Smooth muscle cell (in vitro differentiated cells): ENCODE data around the gene KRT17. TPM values are rescaled to one million over a fixed set of nuclear protein-coding genes. Genes with fewer than 3 reads are reported as not detected.
"Not testable (repeated sequence)": the region's sequence is repeated elsewhere in the genome, so short reads cannot be mapped to it uniquely, and the experiment has no call there.

ENCODE experiments used
- DNase-seq: peaks from one replicate; lab custom pipeline; 2025; ENCODE audit not compliant: unreplicated experiment; lab: John Stamatoyannopoulos, UW
- H2AFZ ChIP-seq: fragments of 200-600 bp; sonication (generic); 2 replicates; pipeline ENCODE4 v1.6.0; 2016; ENCODE audit warnings: antibody characterized with exemption, low read depth, mild to moderate bottlenecking
- H3F3A ChIP-seq: fragments of 200-600 bp; sonication (generic); 2 replicates; pipeline ENCODE4 v1.6.0; 2017; ENCODE audit warnings: antibody characterized with exemption, low read depth
- H3K27ac ChIP-seq: fragments of 200-600 bp; sonication (generic); 2 replicates; pipeline ENCODE4 v1.5.1; 2016; ENCODE audit warnings: low read depth, mild to moderate bottlenecking
- H3K27me3 ChIP-seq: fragments of 200-600 bp; sonication (generic); 2 replicates; pipeline ENCODE4 v1.6.1; 2016; ENCODE audit warnings: low read depth, mild to moderate bottlenecking
- H3K36me3 ChIP-seq: fragments of 200-600 bp; sonication (generic); 2 replicates; pipeline ENCODE4 v1.5.1; 2016; ENCODE audit warnings: low read depth
- H3K4me1 ChIP-seq: fragments of 200-600 bp; sonication (generic); 2 replicates; pipeline ENCODE4 v1.5.1; 2016; ENCODE audit warnings: low read depth
- H3K4me2 ChIP-seq: fragments of 200-600 bp; sonication (generic); 2 replicates; pipeline ENCODE4 v1.6.0; 2016; ENCODE audit warnings: mild to moderate bottlenecking
- H3K4me3 ChIP-seq: fragments of 200-600 bp; sonication (generic); 2 replicates; pipeline ENCODE4 v1.5.1; 2016; ENCODE audit warnings: mild to moderate bottlenecking
- H3K79me2 ChIP-seq: fragments of 200-600 bp; sonication (generic); 2 replicates; pipeline ENCODE4 v1.6.0; 2016; ENCODE audit warnings: low read depth, mild to moderate bottlenecking
- H3K9ac ChIP-seq: fragments of 200-600 bp; sonication (generic); 2 replicates; pipeline ENCODE4 v1.6.0; 2016; ENCODE audit warnings: low read depth
- H3K9me3 ChIP-seq: fragments of 200-600 bp; sonication (generic); replicated peaks from 2 replicates; pipeline ENCODE4 v1.5.1; 2016; ENCODE audit warnings: low read depth
- H4K20me1 ChIP-seq: fragments of 200-600 bp; sonication (generic); 2 replicates; pipeline ENCODE4 v1.6.0; 2016; ENCODE audit warnings: low read depth
- CTCF ChIP-seq: fragments of 200-600 bp; sonication (generic); IDR thresholded peaks from 2 replicates; pipeline ENCODE4 v1.5.1; 2017; ENCODE audit warnings: borderline replicate concordance, mild to moderate bottlenecking, antibody characterized with exemption; ENCODE audit not compliant: insufficient read depth, poor library complexity, severe bottlenecking
- WGBS: methylation state at CpG from one replicate; pipeline ENCODE4 v1.1.7; 2016; ENCODE audit warnings: low lambda C conversion rate; 5-methylcytosine and 5-hydroxymethylcytosine counted together
- polyA plus RNA-seq: library from polyadenylated mRNA; unstranded; fragments of >200 nt; fragmentation: Nextera tagmentation; extraction: Ambion mirVana; gene quantifications from 2 replicates; pipeline ENCODE4 v1.2.1, GENCODE V29; 2016
- total RNA-seq: library from RNA; depleted of rRNA; stranded (reverse); fragments of >200 nt; gene quantifications from 2 replicates; pipeline ENCODE4 v1.2.3, GENCODE V29; 2014

Gene KRT17
- total and polyA plus RNA-seq, 2 experiments from 2014 or later: 869 to 1,591 TPM

GRCh38 chr17:41647038-41647813 lies 22.9 kb upstream of the KRT17 start:
- H3K4me2 ChIP-seq: peak overlapping the region; percentile 86
- no peaks in the 10 kb centered on the region for H3K79me2 ChIP-seq
- no peak overlapping the region for H3K4me3 ChIP-seq
- H3K36me3 ChIP-seq: no peaks in the 10 kb centered on the region
- H3F3A ChIP-seq: no peaks in the 10 kb centered on the region
- H3K4me1 ChIP-seq: no peaks in the 10 kb centered on the region
- H3K27ac ChIP-seq: no peak overlapping the region
- no peaks in the 10 kb centered on the region for H3K27me3 ChIP-seq
- no peaks in the 10 kb centered on the region for H4K20me1 ChIP-seq
- no peak for TF ChIP-seq CTCF
- H3K9ac ChIP-seq: no peak overlapping the region
- H2AFZ ChIP-seq: no peak overlapping the region
- no peak for DNase-seq
- WGBS: 81% methylated on average over 15 of the region's 15 CpGs
- no peaks in the 10 kb centered on the region for H3K9me3 ChIP-seq

DNA sequence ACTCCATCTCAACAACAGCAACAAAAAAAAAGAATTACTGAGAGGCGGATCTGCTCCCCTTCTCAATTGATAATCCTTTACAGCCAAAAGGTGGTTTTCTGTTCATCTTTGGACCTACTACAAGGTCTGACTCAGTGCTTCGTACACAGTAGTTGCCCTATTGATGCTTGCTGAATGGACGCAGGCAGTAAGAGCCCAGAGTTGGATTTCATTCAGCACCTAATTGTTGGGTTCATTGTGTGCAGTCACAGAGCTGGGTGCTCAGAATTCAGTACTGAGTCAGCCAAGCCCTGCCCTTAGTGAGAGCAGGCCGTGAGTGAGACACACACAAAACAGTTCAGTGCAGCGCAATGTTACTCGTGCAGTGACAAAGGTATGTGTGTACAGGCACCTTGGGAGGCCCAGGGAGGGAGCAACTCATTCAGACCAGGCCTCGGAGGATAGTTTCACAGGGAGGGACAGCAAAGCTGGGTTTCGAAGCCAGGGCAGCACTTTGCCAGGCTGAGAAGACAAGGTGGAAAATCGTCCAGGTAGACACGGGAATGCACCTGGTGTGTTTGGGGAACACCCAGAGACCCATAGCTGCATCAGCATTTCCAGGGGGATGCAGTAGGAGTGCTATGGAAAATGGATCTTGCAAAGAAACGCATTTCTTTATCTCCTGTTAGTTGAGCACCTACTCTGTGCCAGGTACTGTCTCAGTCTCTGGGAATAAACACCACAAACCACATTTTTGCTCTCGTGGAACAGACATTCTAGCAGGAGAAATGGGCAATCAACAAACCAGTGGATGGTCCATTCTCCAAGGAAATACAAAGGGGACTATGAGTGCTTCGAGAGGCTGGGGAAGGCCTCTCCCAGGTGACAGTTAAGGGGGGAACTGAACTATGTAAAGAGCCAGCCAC lies 18.1 kb upstream of the KRT17 start:
- Histone ChIP-seq H3F3A (no peaks in the 10 kb centered on the region), H3K27me3 (no peaks in the 10 kb centered on the region), H3K4me1 (no peaks in the 10 kb centered on the region), H3K4me3 (no peak overlapping the region), H4K20me1 (no peaks in the 10 kb centered on the region), H3K36me3 (no peaks in the 10 kb centered on the region), H3K9me3 (no peaks in the 10 kb centered on the region), H2AFZ (no peak overlapping the region), H3K9ac (no peak overlapping the region), H3K4me2 (no peak overlapping the region), H3K27ac (peak overlapping the region; percentile 53), H3K79me2 (no peaks in the 10 kb centered on the region)
- no peak for TF ChIP-seq CTCF
- DNase-seq: no peak
- WGBS: 83% methylated on average over 13 of the region's 13 CpGs

GRCh38 chr17:41640596-41640995 lies 16.2 kb upstream of the KRT17 start:
- H3K79me2 ChIP-seq, H3K36me3 ChIP-seq, H3K9ac ChIP-seq, H3K27me3 ChIP-seq, H3K4me1 ChIP-seq, H3K4me2 ChIP-seq, H3F3A ChIP-seq, H3K4me3 ChIP-seq, H3K27ac ChIP-seq, DNase-seq, H3K9me3 ChIP-seq, H4K20me1 ChIP-seq, H2AFZ ChIP-seq: not testable (repeated sequence)
- 95% methylated on average over 5 of the region's 5 CpGs for WGBS
